ENCODE results near the gene HBS1L. TPM values are rescaled to one million over a fixed set of nuclear protein-coding genes. Genes with fewer than 3 reads are reported as not detected.

HBS1L gene
- total RNA-seq, 2 experiments from 2014 or later: 150 to 153 TPM

- DNase-seq: no peak
- H3K4me3 Mint-ChIP-seq: no peak overlapping the region
- no peaks in the 10 kb centered on the region for H3K27me3 Mint-ChIP-seq (ENCODE audit: low read depth)
- CTCF ChIA-PET: interaction anchor here (0.6 to 5.5 kb wide), 4 partner anchors 21 to 762 kb away, joined by 3 to 28 read pairs (median 4); no protein-coding TSS in a partner anchor
- no peaks in the 10 kb centered on the region for H3K36me3 Mint-ChIP-seq (ENCODE audit: low read depth)
- no peaks in the 10 kb centered on the region for H3K9me3 Mint-ChIP-seq
- H3K27ac Mint-ChIP-seq: no peak overlapping the region
- no peaks in the 10 kb centered on the region for H3K4me1 Mint-ChIP-seq (ENCODE audit: low read depth)
- intact Hi-C loops (cut with micrococcal nuclease): no loop called here
These were observed 136.1 kb downstream of the HBS1L start for GRCh38 chr6:134918418-134918961.

DNA sequence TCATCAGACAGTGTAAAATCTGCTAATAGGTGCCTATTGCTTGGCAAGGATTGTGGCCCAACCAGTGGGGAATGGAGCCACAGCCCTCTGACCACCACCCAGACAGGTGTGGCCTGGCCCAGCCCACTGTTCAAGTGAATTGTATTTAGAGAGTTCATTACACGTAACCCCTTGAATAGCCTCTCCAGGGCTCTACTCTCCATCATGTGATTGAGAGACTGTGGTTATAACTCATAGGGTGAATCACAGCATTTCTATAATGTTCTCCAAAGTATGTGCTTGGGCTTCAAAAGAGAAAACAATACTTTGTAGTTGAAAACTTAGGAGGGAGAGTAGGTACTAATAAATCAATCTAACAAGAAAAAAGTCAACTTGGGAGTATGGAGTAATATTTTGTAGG, 143.1 kb downstream of the HBS1L start:
- CTCF ChIA-PET: no interaction called here

DNA sequence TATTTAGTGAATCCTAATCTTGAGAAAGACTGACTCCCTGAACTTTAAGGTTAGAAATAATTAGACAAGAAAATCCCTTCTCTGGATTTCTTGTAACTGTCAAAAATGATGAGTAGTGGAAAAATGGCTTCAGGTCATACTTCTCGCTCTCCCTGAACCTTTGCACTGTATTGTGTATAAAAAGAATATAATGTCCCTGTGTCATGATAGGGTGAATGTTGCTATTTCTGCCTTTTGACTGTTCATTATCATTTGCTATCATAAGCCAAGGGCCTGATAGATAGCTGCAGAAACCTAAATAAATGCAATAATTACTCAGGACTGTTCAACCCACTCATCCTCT, 144.1 kb downstream of the HBS1L start:
- H3K36me3 Mint-ChIP-seq (ENCODE audit: low read depth): no peaks in the 10 kb centered on the region
- no peaks in the 10 kb centered on the region for H3K4me1 Mint-ChIP-seq (ENCODE audit: low read depth)
- intact Hi-C loops (cut with micrococcal nuclease): no loop called here
- H3K27me3 Mint-ChIP-seq (ENCODE audit: low read depth): no peaks in the 10 kb centered on the region
- no peak overlapping the region for H3K27ac Mint-ChIP-seq
- no peak for DNase-seq
- H3K9me3 Mint-ChIP-seq: no peaks in the 10 kb centered on the region
- no peak overlapping the region for H3K4me3 Mint-ChIP-seq
- CTCF ChIA-PET: no interaction called here

More for the DNA sequence above, 143.1 kb downstream of the HBS1L start:
- DNase-seq: no peak
- H3K27me3 Mint-ChIP-seq (ENCODE audit: low read depth): no peaks in the 10 kb centered on the region
- H3K27ac Mint-ChIP-seq: no peak overlapping the region
- no peaks in the 10 kb centered on the region for H3K36me3 Mint-ChIP-seq (ENCODE audit: low read depth)
- no peak overlapping the region for H3K4me3 Mint-ChIP-seq
- intact Hi-C loops (cut with micrococcal nuclease): no loop called here
- H3K4me1 Mint-ChIP-seq (ENCODE audit: low read depth): no peaks in the 10 kb centered on the region
- H3K9me3 Mint-ChIP-seq: no peaks in the 10 kb centered on the region

Small RNA genes within 50 kb of the gene (microRNA-seq; reads per million reads assigned to microRNA genes)
- gene MIR3662 (ENCODE audit: borderline microRNAs expressed, borderline replicate concordance): 3.3 reads per million

Other genes starting within 250 kb of the HBS1L start
- gene ALDH8A1, start 104.7 kb downstream of the HBS1L start, total RNA-seq: under 1 TPM in 1 of 2 experiments, not detected in 1; 0.24 TPM
- 10 to 100 TPM; 14.6 to 15.9 TPM for gene MYB, start 126.5 kb upstream of the HBS1L start, total RNA-seq

Measured in activated naive CD4-positive, alpha-beta T cell treated with anti-CD3 and anti-CD28 coated beads for 36 hours (primary cell).